HG03521 (cell line): ENCODE results near the gene MOSPD2.

Experiments used
- ATAC-seq: cut with Tn5 transposase; IDR thresholded peaks from one replicate; pipeline ENCODE4 v1.9.1; 2021; ENCODE audit warnings: mild to moderate bottlenecking, moderate library complexity; ENCODE audit not compliant: unreplicated experiment

The MOSPD2 gene

DNA sequence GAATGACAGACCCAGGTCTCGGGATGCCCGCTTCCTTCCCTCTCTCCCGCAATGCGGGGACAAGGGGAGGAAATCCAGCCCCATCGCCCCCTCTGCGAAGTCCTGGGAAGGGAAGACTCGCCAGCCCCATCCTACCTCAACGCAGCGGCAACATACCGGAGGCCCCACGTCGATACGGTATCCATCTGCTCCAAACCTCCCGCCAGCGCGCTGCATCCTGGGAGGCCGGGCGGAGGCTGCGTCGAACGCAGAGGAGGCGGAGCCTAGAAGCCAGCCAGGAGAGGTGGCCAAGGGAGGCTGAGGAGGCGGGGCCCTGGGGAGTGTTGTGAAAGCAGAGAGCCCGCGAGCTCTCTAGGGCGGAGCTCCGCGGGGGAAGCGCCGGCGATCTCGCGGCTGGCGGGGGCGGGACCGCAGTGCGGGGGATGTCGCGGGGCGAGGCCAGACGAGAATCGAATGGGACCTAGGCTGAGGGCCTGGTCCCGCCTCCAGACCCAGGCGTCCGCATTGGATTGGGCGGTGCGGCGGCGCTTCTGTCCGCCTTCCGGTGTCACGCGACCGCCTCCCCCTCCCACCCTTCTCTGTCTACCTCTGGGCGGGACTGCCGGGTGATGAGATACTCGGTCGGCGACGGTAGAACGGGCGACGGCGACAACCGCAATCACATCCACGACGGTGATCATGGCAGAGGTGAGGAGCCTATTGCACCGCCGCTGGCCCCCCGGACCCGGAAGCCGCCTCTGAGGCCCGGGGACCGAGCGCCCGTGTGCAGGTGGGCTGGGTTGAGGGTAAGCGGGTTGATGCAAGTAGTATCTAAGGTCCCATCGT lies at the start of gene MOSPD2, which contains the start of gene FANCB:
Gene MOSPD2, plus strand, starts transcription at position 571 of the 825 bp plus-strand sequence. Its CDS starts 108 bp downstream, at position 679.
Gene FANCB, minus strand, starts transcription at position 219 of the 825 bp plus-strand sequence. CDS start 7,559 bp downstream, outside the sequence.
- ATAC-seq, result peak; percentile 94

DNA sequence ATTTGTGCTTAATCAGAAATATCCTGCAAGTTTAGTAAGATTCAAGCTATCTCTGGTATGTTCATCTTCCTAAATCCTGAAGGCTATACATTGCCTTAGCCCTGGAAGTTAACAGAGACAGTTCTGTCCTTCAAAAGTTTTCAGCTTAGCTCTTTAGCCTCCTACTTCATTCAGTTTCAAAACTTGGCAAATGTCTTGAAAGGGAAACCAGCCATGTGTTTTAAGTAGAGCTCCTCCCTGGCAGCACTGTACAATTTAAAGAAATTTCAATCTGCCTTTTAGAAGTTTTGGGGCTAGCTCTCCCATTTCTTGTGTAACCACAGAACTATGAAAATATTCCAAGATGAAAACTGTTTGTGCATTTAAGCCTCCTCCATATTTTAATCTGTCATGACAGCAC lies 47.4 kb upstream of the MOSPD2 start:
- ATAC-seq, result no peak

DNA sequence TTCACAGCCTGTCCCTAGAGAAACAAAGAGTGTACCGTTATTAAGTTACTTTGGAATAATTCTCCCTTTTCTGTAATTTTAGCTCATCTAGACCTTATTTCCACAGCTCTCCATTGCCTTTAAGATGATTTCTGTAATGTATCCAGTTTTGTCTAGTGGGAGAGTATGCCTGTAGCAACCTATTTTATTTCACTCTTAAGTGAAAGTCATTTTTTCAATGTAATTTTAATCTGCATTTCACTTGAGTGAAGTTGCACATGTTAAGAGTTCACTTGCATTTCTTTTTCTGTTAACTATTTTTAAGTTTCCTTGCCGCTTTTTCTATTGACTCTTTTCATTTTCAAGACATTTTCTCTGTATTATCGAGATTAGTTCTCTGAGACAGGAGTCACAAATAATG lies 46.9 kb upstream of the MOSPD2 start:
- no peak for ATAC-seq

DNA sequence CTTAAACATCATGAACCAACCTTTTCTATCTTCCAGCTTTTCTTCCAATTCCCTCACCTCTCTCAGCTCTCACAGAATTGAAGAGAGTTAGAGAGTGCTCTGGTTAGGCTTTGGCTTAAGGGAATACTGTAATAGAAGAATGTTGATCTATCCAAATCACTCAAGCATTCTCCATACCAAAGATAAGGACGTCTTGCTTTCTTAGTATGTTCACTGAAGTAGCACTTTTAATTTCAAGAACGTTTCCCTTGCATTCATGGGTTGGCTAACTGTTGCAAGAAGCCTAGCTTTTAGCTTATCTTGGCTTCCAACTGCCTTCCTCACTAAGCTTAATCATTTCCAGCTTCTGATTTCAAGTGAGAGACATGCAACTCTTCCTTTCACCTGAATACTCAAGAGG lies 43.6 kb upstream of the MOSPD2 start:
- ATAC-seq, result no peak

DNA sequence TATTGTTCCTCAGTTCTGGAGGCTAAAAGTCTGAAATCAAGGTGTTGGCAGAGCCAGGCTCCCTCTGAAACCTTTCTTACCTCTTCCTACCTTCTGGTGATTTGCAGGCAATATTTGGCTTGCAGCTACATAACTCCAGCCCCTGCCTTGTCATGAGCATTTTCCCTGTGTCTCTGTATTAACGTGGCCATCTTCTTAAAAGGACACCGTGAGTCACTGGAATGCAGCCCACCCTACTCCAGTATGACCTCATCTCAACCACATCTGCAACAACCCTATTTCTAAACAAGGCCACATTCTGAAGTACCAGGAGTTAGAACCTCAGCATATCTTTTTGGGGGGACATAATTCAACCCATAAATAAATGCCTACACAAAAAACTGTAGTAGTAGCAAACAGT lies 41.1 kb upstream of the MOSPD2 start:
- ATAC-seq, result no peak

DNA sequence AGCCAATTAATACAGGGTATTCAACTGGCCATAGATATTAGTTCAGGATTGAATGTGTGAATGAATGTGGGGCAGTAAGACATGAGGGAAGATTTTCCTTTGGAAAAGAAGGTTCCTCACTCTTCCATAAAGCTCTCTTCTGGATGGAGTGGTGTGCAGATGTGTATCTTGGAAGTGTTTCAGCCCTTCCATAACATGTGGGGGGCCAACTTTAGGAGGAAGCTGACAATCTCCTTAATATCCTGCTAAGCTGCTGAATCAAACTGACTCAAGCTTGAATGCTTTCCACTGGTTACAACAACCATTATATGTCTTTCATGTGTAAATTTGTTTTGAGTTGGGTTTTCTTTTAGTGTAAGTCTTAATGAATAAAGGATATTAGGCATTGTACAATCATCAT lies 40.6 kb upstream of the MOSPD2 start:
- ATAC-seq, result no peak

DNA sequence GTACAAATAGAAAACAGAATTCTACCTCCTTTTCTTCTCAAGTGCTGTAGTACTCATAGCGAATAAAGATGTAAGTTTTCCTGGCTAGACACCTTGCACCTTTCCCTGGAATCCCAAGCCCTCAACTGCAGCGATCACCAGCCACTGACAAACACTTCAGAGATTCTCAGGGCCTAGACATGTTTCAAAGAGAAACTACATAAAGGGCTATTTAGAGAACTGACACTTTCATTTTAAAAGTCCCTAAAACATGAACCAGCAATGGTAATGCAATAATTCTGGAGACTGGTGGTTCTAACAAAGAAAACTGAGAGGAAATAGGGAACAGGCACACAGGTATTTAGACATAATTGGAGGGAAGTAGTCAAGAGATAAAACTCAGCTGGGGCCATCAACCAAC lies 36.1 kb upstream of the MOSPD2 start:
- no peak for ATAC-seq

DNA sequence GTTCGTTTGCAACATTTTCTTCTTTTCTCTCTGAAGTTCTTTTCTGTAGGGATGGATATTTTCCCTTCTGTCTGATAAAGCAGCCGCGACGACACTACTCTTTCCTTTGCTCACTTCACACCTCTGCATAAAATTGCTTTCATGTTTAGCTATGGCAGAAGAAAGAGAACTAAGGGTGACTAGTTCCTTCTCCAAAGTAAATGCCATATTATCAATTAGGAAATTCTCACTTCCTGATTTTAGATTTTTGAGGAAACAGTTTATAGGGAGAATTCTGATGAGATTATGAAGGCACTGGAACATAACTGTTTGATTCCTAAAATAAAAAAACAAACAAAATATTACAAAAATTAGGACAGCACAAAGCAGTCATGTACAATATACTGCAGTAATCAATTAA lies 29.6 kb upstream of the MOSPD2 start:
- ATAC-seq, result no peak

DNA sequence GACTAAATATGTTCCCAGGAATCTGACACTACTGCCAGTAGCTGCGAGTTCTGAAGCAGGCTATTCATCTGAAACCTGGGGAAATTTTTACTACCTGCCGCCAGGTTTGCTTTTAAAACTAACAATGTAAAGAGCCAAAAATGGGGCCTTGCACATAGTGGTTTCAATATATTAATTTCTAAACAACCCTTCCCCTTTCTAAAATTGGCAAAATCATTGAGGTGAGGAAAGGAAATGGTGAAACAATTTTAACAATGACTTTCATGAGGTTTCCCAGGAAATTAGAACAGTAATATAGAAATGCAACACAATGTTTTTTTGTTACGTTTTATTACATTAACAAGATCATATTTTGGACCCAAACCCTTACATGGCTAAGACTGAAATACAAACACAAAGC lies 21.7 kb upstream of the MOSPD2 start:
- no peak for ATAC-seq

DNA sequence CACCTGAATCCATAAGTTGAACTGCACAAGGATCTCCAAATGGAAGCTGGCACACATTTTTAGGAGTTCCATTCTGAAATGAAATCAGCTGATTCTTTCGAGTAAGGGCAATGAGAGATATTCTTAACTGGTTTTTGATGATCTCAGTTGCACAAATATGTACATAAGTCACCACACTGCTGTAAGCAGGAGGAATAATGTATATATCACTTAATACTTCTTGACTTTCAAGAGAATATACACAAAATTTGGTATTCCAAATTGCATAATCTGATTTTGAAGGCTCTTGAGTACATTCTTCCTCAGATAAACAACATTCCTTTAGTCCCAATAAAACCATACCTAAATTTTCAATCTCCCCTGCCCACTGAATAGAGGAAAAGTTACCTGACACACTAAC lies 8.6 kb upstream of the MOSPD2 start:
- no peak for ATAC-seq

DNA sequence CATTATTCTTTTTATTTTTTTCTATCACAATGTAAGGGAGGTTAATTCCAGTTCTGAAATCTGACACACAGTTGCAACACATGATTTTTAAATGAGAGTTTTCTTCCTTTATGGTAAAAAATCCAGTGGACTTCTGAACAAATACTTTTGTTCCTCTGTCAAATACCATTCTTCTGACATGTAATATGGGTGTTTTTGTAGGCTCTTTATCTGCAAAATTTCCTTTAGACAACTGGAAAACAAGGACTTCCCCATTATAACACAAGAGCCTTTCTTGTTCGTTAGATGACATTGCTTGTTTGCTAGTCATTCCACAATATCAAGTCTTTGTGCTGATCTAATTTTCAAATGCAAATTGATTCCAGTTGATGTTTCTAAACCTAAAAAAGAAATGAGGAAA lies 8.0 kb upstream of the MOSPD2 start:
- ATAC-seq, result no peak

DNA sequence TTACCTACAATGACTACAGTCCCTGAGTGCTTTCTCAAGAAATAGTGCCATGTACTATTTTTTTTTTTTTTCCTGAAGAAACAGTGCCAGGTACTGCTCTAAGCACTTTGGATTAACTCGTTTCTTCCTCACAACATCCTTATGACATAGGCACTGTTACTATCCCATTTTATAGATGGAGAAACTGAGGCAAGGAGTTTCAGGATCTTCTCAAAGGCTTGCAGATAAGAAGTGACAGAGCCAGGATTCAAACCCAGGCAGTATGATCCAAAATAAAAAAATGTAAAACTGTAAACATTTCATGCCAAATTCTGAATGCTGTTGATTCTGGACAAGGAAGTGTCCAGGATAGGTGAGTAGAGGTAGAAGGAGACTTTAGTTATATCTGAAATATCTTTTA lies 1.5 kb upstream of the MOSPD2 start:
- ATAC-seq, result no peak

DNA sequence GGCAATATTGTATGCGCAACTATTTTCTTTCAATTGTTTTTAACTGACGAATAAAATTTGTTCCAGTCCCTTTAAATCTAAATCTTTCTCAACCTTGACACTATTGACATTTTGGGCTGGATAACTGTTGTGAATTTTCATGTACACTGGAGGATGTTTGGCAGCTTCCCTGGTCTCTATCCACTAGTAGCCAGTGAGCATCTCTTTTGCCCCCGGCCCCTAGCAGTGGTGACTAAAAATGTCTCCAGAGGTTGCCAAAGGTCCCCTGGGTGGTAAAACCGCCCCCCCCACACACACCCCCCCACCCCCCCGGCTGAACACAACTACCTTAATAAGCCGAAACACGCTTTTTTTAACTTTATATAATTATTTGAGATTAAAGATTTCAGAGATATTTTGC lies 866 bp upstream of the MOSPD2 start:
- no peak for ATAC-seq

DNA sequence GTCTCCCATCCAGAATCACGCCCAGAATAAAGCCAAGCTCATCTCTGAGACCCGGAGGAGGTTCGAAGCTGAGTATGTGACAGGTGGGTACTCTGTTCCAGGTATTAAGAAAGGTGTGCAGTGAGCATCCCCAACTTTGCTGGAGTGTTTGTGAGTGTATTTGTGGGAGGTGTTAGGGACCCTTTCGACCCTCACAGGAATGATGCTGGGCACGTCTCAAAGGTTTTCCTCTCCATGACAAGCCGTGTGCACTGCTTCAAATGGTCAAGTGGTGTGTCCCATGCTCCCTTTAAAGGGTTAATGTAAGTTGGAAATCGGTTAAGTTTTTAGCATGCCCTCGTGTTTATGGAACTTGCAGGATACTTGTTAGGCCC lies 442 bp downstream of the MOSPD2 start:
- no peak for ATAC-seq

DNA sequence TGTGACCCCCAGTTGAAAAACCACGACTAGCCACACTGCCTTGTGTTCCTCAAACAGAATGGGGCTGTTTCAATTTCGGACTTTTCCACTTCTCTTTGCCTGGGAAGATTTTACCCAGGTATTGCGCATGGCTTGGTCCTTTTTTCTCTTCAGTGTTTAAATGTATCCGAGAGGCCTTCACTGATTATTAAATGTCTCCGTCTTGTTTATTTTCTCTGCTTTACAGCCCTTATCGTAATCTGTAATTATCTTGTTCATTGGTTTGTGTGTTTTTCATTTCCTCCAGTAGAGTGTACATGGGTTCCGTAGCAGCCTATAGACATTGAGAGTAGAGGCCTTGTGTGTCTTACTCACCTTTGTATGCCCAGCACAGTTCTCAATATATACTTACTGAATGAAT lies 2.4 kb downstream of the MOSPD2 start:
- ATAC-seq, result no peak

DNA sequence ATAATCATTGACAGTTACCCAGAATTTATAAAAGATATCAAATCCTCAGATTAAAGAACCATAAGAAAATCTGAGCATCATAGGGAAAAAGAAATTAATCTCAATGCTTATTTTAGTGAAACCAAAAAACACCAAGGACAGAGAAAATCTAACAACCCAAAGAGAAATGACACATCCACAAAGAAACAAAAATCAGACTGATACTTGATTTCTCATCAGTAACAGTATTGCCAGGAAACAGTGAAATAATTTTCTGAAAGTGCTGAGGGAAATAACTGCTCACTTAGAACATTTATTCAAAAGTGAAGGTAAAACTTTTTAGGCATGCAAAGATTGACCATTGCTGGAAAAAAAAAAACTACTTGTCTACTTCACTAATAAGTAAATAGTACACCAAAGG lies 10.6 kb downstream of the MOSPD2 start:
- ATAC-seq, result no peak

DNA sequence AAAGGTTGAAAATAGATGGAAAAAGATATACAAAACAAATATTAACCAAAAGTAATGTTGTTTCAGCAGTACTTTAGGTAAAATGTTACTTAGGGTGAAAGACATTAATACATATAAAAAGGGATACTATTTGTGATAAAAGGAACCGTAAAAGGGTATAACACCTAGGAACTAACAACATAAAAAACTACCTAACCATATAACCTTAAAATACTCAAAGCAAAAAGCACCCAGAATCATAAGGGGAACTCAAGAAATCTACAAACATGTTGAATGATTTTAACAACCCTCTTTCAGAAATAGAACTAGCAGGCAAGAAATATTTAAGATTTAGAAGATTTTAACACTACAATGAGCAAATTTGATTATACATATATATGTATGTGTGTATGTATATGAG lies 11.5 kb downstream of the MOSPD2 start:
- no peak for ATAC-seq

DNA sequence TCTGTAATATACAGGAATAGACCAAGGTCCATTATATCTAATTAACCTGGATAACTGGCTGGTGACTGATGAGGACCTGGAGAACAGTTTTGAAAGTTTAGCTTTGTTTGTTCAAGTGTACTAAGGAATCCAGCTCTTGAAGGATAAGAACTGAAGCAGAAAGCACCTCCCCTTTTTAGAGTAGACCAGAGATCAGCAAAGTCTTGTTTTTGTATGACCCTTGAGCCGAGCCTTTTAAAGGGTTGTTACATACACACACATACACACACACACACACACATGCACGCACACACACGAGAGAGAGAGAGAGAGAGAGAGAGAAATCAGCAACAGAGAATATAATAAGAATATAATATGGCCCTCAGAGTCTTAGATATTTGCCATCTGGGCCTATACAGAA lies 13.0 kb downstream of the MOSPD2 start:
- ATAC-seq, result no peak

DNA sequence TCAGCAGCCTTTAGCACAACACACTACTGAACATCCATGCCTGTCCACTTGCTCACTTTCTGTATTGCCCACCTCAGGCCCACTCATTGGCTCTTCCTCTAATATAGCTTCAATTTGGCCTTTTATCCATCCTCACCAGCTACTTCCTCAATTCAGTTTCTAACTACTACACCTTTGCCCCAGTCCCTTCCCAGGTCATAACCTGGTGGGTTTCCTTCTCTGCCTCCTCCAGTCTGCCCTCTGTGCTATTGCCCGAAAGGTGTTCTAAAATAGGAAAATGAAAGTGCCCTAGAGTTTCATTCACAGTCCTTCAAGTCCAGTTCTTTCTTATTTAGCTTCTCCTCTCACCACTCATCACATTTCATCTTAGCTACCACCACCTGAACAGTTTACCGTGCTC lies 23.1 kb downstream of the MOSPD2 start:
- no peak for ATAC-seq

DNA sequence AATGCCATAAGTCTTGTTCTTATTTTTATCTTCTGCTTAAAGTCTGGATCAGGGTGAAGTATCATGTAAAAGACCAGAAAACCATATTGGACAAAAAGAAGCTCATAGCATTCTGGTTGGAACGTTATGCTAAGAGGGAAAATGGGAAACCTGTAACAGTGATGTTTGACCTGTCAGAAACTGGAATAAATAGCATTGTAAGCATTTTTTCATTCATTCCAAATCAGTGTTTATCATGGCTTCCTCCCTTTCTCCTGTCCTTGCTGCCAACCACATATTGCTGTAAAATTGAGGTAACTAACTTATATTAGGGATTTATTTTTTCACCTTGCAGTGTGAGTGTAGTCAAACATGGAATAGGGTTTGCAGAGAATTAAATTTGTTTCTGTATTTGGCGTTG lies 23.8 kb downstream of the MOSPD2 start:
- ATAC-seq, result no peak

DNA sequence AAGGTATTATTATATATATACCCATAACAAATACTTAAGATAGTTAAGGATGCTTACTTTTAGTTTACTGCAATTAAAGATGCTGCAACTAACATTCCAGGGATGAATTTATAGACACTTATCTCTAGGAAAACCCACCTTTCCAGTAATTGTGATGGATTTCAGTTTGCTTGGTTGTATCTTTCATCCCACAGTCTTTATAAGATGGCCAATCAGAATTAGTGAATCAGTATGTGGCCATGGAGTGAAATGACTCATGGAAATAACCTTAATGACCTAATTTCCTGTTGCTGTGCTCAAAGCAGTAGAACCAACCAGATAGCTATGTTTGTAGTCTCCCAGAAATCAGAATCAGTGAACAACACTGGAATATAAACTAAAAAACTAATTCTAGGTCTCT lies 26.4 kb downstream of the MOSPD2 start:
- no peak for ATAC-seq

DNA sequence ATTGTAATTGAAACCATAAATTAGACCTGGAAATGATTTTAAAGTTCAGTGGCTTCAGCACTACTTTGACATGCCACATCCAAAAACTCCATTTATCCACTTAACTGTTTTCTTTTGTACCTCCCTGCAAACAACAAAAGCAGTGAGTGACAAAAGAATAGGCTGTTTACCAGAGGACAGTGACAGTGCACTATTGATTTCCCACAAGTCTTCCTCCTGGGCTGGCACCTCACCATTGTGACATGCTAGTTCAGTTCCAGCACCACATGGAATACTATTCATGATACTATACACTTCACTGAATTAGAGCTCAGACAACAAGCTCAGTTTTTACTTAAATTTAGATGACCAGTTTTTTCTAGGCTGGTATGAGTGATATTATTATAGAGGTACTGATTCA lies 29.3 kb downstream of the MOSPD2 start:
- ATAC-seq, result no peak

DNA sequence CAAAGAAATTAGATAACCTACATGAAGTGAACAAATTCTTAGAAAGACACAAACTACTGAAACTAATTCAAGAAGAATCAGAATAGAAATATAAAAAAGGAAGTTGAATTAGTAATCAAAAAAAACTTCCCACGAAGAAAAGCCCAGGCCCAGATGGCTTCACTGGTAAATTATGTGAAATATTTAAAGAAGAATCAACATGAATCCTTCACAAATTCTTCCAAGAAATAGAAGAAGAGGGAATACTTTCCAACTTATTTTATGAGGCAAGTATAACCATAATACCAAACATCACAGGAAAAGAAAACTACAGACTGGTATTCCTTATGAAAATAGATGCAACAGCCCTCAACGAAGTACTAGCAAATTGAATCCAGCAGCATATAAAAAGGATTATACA lies 30.7 kb downstream of the MOSPD2 start:
- ATAC-seq, result no peak
